GM18502 (cell line): Measurements from ENCODE around the gene INSYN1.

Source experiments
- ATAC-seq: cut with Tn5 transposase; IDR thresholded peaks from one replicate; pipeline ENCODE4 v1.9.1; 2021; ENCODE audit warnings: mild to moderate bottlenecking; ENCODE audit not compliant: unreplicated experiment, poor library complexity

INSYN1 gene

GRCh38 chr15:73695773-73696640 is 57.1 kb downstream of the INSYN1 start:
- ATAC-seq, result no peak

GRCh38 chr15:73694419-73694818 is 58.7 kb downstream of the INSYN1 start:
- ATAC-seq, result no peak

GRCh38 chr15:73691396-73691795 is 61.8 kb downstream of the INSYN1 start:
- no peak for ATAC-seq

- no peak for ATAC-seq
These were observed 64.7 kb downstream of the INSYN1 start for GRCh38 chr15:73688455-73688854.

- ATAC-seq, result no peak
These were observed 65.8 kb downstream of the INSYN1 start for GRCh38 chr15:73687351-73687750.

- ATAC-seq, result no peak
These were observed 66.3 kb downstream of the INSYN1 start for GRCh38 chr15:73686781-73687256.

GRCh38 chr15:73685981-73686380 is 67.2 kb downstream of the INSYN1 start:
- no peak for ATAC-seq
